Stimulated activated naive CD8-positive, alpha-beta T cell treated with anti-CD3 and anti-CD28 coated beads, Interleukin-15, Interleukin-2, amounts not matched to agents 100 U/mL and 50 U/mL, for 24 hours (primary cell): ENCODE results near the gene PCGF6.

Experiments used
- ATAC-seq: fragments of 150-1000 bp; cut with Tn5 transposase; one replicate; pipeline ENCODE4 v1.10.0; 2021
- DNase-seq: peaks from one replicate; pipeline ENCODE4 v3.0.0; 2021

Gene PCGF6

DNA sequence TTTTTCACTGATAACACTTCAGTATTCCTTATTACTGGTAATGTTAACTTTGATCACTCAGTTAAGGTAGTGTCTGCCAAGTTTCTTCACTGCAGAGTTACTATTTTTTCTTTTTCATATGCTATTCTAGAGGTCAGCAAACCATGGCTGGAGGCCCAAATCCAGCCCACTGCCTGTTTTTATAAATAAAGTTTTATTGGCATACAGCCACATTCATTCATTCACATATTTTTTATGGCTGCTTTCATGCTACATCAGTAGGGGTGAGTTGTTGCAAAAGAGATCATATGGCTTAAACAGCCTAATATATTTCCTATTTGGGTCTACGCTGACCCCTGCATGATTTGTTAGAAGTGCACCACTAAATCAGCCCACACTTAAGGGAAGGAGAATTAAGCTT, 94.3 kb downstream of the PCGF6 start:
- DNase-seq: no peak
- ATAC-seq: no peak

- DNase-seq (no peak), ATAC-seq (peak; percentile 52)
These were observed 96.2 kb downstream of the PCGF6 start for GRCh38 chr10:103254538-103255325.

- ATAC-seq (no peak), DNase-seq (no peak)
These were observed 96.8 kb downstream of the PCGF6 start for GRCh38 chr10:103254113-103254512.
